Neural progenitor cell (in vitro differentiated cells): Measurements from ENCODE around the gene PLCD3.

Experiments used
- EZH2 ChIP-seq: fragments of 200-600 bp; sonication (generic); IDR thresholded peaks from 2 replicates; pipeline ENCODE4 v1.6.1; 2017; ENCODE audit warnings: antibody characterized with exemption, mild to moderate bottlenecking, moderate library complexity
- TF ChIP-seq, protein P1 (sequence below): fragments of 200-600 bp; sonication (generic); IDR thresholded peaks from 2 replicates; pipeline ENCODE4 v1.5.1; 2017; ENCODE audit warnings: antibody characterized with exemption, mild to moderate bottlenecking

DNA sequence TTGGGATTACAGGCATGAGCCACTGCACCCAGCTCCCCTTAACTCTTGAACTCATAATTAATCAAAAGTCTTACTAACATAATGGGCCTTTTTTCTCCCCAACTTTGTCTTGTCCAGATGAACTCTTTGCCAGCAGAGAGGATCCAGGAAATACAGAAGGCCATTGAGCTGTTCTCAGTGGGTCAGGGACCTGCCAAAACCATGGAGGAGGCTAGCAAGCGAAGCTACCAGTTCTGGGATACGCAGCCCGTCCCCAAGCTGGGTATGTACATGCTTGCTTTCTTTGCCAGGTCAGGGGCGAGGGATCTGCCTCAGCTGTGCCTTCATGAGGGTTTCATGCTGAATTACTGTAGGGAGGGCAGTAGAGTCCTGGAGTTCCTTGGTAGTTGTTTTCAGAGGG, 45.9 kb downstream of the PLCD3 start:
- TF ChIP-seq, protein P1, sequence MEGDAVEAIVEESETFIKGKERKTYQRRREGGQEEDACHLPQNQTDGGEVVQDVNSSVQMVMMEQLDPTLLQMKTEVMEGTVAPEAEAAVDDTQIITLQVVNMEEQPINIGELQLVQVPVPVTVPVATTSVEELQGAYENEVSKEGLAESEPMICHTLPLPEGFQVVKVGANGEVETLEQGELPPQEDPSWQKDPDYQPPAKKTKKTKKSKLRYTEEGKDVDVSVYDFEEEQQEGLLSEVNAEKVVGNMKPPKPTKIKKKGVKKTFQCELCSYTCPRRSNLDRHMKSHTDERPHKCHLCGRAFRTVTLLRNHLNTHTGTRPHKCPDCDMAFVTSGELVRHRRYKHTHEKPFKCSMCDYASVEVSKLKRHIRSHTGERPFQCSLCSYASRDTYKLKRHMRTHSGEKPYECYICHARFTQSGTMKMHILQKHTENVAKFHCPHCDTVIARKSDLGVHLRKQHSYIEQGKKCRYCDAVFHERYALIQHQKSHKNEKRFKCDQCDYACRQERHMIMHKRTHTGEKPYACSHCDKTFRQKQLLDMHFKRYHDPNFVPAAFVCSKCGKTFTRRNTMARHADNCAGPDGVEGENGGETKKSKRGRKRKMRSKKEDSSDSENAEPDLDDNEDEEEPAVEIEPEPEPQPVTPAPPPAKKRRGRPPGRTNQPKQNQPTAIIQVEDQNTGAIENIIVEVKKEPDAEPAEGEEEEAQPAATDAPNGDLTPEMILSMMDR = no peak
- TF ChIP-seq EZH2 = no peak
